MM.1S (cell line): ENCODE data around the gene EPYC.
A peak's percentile ranks its signal among the peaks of the same experiment; 100 is the strongest.

Experiments
- EZH2phosphoT487 ChIP-seq: fragments of 300-600 bp; sonication (generic); IDR thresholded peaks from 2 replicates; pipeline ENCODE4 v1.6.1; 2018; ENCODE audit warnings: antibody characterized with exemption, low read length
- TF ChIP-seq, protein P1 (sequence below): fragments of 300-600 bp; sonication (generic); IDR thresholded peaks from 2 replicates; pipeline ENCODE4 v1.5.1; 2016; ENCODE audit warnings: antibody characterized with exemption, low read length, mixed read lengths

DNA sequence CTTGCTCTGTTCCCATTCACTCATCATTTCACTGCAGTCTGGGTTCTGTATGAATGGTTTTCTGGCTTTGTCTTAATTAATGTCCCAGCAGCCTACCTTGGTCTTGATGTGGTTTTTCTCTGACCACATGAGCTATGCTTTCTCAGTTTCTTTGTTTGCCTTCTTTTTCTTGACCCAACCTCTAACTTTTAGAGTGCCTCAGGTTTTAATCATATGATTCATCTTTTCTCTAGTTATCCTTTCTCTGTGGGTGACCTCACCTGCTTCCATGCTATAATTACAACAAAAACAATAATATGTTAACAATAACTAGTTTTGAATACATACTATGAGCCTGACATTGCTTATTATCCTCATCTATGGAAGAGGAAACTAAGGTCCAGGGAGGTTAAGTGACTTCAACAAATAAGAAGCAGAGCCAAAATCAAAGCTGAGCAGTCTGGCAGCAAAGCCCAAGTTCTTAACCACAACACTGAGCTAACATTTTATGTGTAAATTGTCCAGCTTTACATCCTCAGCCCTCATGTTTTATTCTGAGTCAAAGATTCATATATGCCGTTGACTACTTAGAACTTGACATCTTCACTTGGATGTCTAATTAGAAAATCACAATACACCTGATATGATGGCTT lies 4.7 kb upstream of the EPYC start:
- TF ChIP-seq, protein P1, sequence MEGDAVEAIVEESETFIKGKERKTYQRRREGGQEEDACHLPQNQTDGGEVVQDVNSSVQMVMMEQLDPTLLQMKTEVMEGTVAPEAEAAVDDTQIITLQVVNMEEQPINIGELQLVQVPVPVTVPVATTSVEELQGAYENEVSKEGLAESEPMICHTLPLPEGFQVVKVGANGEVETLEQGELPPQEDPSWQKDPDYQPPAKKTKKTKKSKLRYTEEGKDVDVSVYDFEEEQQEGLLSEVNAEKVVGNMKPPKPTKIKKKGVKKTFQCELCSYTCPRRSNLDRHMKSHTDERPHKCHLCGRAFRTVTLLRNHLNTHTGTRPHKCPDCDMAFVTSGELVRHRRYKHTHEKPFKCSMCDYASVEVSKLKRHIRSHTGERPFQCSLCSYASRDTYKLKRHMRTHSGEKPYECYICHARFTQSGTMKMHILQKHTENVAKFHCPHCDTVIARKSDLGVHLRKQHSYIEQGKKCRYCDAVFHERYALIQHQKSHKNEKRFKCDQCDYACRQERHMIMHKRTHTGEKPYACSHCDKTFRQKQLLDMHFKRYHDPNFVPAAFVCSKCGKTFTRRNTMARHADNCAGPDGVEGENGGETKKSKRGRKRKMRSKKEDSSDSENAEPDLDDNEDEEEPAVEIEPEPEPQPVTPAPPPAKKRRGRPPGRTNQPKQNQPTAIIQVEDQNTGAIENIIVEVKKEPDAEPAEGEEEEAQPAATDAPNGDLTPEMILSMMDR: no peak
- TF ChIP-seq EZH2phosphoT487: peak; percentile 85; the same call in 1 of the 2 replicates
